ENCODE data around the gene MEST. TPM values are rescaled to one million over a fixed set of nuclear protein-coding genes. Genes with fewer than 3 reads are reported as not detected.
"Not testable (repeated sequence)": the region's sequence is repeated elsewhere in the genome, so short reads cannot be mapped to it uniquely, and the experiment has no call there.

MEST gene
- total and polyA plus RNA-seq, 7 donors = 6.0 to 21.6 (median 9.6) TPM

DNA sequence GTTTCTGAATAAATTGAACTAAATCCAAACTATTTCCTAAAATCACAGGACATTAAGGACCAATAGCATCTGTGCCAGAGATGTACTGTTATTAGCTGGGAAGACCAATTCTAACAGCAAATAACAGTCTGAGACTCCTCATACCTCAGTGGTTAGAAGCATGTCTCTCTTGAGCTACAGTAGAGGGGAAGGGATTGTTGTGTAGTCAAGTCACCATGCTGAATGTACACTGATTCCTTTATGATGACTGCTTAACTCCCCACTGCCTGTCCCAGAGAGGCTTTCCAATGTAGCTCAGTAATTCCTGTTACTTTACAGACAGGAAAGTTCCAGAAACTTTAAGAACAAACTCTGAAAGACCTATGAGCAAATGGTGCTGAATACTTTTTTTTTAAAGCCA is 13.9 kb downstream of the MEST start:
- Histone ChIP-seq H3K27me3 (no peaks in the 10 kb centered on the region), H3K4me3 (no peak overlapping the region), H3K36me3 (peaks cover 0 to 42% (median 5%) of the 10 kb centered on the region in 4 donors), H3K4me1 (no peaks in the 10 kb centered on the region), H3K27ac (no peak overlapping the region), H3K9me3 (no peaks in the 10 kb centered on the region)
- TF ChIP-seq POLR2AphosphoS5 (IDR thresholded peaks at IDR 0.05) = no peak
- no peak for TF ChIP-seq POLR2A (IDR thresholded peaks at IDR 0.05)
- no peak for DNase-seq
- intact Hi-C loops (cut with DNase I) = no loop called here

DNA sequence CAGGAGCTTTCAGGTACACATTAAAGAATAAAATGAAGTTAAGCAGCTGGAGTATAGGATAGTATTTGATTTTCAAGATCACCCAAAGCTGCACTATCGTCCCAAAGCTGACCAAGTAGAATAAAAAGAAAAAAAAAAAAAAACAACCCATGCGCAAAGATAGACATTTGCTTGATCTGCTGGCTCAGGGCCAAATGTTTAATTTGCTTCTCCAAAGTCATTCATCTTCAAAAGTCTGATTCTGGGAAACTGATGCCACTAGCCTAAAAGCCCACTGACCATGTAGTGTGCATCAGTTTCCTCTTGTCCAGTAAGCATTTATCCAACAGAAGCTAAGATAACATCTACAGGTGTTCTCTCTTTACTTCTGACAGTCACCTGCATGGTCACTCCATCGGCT is 14.5 kb downstream of the MEST start:
- Histone ChIP-seq H3K27ac (no peak overlapping the region), H3K4me3 (no peak overlapping the region), H3K27me3 (no peaks in the 10 kb centered on the region), H3K36me3 (peaks cover 0 to 46% (median 5%) of the 10 kb centered on the region in 4 donors), H3K4me1 (no peaks in the 10 kb centered on the region), H3K9me3 (no peaks in the 10 kb centered on the region)
- intact Hi-C loops (cut with DNase I) = no loop called here
- WGBS, 2 donors = 97 to 98% methylated on average over 3 of the region's 3 CpGs
- TF ChIP-seq EP300 (IDR thresholded peaks at IDR 0.05) = no peak
- TF ChIP-seq POLR2A (IDR thresholded peaks at IDR 0.05) = no peak
- no peak for DNase-seq

- H3K36me3 ChIP-seq = peaks cover 0 to 26% (median 6%) of the 10 kb centered on the region in 4 donors
- not testable (repeated sequence) for DNase-seq
Measured at GRCh38 chr7:130512038-130512437, 20.2 kb downstream of the MEST start.

GRCh38 chr7:130513447-130513846 is 21.6 kb downstream of the MEST start:
- no peak overlapping the region for H3K27ac ChIP-seq
- H3K36me3 ChIP-seq = peaks cover 0 to 12% (median 1%) of the 10 kb centered on the region in 4 donors
- no peaks in the 10 kb centered on the region for H3K27me3 ChIP-seq
- no peak for DNase-seq
- 91% methylated on average over 1 of the region's 1 CpG for WGBS, 2 donors
- intact Hi-C loops (cut with DNase I) = no loop called here
- H3K4me1 ChIP-seq = no peaks in the 10 kb centered on the region
- no peaks in the 10 kb centered on the region for H3K9me3 ChIP-seq
- no peak for TF ChIP-seq POLR2A (IDR thresholded peaks at IDR 0.05)
- no peak overlapping the region for H3K4me3 ChIP-seq

More at GRCh38 chr7:130512038-130512437, 20.2 kb downstream of the MEST start:
- H3K27ac ChIP-seq; H3K27me3 ChIP-seq; H3K9me3 ChIP-seq; H3K4me3 ChIP-seq; intact Hi-C loops (cut with DNase I); H3K4me1 ChIP-seq: not testable (repeated sequence)
- 57 to 87% methylated on average over 3 of the region's 3 CpGs for WGBS, 2 donors

DNA sequence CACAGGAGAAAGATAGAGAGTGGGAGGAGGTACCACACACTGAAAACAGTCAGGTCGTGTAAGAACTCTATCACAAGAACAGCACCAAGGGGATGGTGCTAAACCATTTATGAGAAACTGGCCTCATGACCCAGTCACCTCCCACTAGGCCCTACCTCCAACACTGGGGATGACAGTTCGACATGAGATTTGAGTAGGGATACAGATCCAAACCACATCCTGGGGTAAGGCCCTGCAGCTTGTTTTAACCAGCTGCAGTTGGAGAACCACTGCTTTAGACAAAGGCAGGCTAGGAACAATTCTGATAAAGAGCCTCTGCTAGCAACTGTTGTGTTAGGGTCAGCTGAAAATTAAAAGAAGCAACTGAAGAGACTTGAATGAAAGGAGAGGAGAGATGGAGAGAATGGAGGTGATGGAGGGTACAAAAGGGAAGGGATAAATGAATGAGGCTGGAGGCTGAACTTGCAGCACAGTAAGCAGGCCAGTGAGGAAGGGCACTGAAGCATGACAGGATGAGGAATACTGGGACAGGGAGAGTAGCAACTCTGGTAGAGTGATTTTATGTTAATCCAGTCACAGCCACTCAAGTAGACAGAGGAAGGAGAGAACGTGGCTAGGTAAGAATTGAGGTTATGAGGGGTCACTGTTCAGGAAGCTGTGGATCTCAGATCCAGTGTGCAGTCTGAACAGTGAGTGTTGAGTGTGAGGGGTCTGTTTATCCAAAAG is 23.6 kb downstream of the MEST start:
- Histone ChIP-seq H3K36me3 (peaks cover 0 to 8% (median 1%) of the 10 kb centered on the region in 4 donors), H3K4me1 (no peaks in the 10 kb centered on the region), H3K9me3 (no peaks in the 10 kb centered on the region), H3K27ac (no peak overlapping the region), H3K4me3 (no peak overlapping the region), H3K27me3 (no peaks in the 10 kb centered on the region)
- DNase-seq = no peak
- WGBS, 2 donors = 81 to 89% methylated on average over 3 of the region's 3 CpGs
- intact Hi-C loops (cut with DNase I) = no loop called here
- TF ChIP-seq POLR2A (IDR thresholded peaks at IDR 0.05) (no peak), EP300 (IDR thresholded peaks at IDR 0.05) (no peak), CTCF (IDR thresholded peaks at IDR 0.05) (no peak), POLR2AphosphoS5 (IDR thresholded peaks at IDR 0.05) (no peak)

GRCh38 chr7:130521258-130521951 is 29.5 kb downstream of the MEST start:
- DNase-seq = no peak
- H3K4me1 ChIP-seq = no peaks in the 10 kb centered on the region
- TF ChIP-seq POLR2AphosphoS5 (IDR thresholded peaks at IDR 0.05) (no peak), POLR2A (IDR thresholded peaks at IDR 0.05) (no peak), EP300 (IDR thresholded peaks at IDR 0.05) (no peak), CTCF (IDR thresholded peaks at IDR 0.05) (no peak)
- intact Hi-C loops (cut with DNase I) = no loop called here
- WGBS, 2 donors = 32 to 67% methylated on average over 4 of the region's 4 CpGs
- peaks cover 0 to 4% (median 1%) of the 10 kb centered on the region in 4 donors for H3K36me3 ChIP-seq
- H3K4me3 ChIP-seq = no peak overlapping the region
- no peaks in the 10 kb centered on the region for H3K9me3 ChIP-seq
- H3K27me3 ChIP-seq = no peaks in the 10 kb centered on the region
- H3K27ac ChIP-seq = no peak overlapping the region

- intact Hi-C loops (cut with DNase I); H3K36me3 ChIP-seq; DNase-seq; H3K4me1 ChIP-seq; H3K27me3 ChIP-seq; H3K4me3 ChIP-seq; H3K27ac ChIP-seq; H3K9me3 ChIP-seq: not testable (repeated sequence)
- 93 to 97% methylated on average over 17 of the region's 17 CpGs for WGBS, 2 donors
Measured at GRCh38 chr7:130523519-130524125, 31.7 kb downstream of the MEST start.

Measured in sigmoid colon (tissue), 7 donors.